Transverse colon (tissue), 3 donors: ENCODE results near the gene LMAN1L.

ENCODE experiments used
- CTCF ChIP-seq, 5 experiments: fragments of 200-600 bp in 3 of 5; fragments of 450-650 bp in 2 of 5; sonication (generic) in 3 of 5; IDR thresholded peaks; 1 replicate in 2 of 5; 2 replicates in 3 of 5; pipeline ENCODE4 v1.5.1; 2016 to 2017; ENCODE audit warnings: antibody characterized with exemption in 5 of 5, inconsistent platforms in 3 of 5, mild to moderate bottlenecking in 2 of 5, moderate library complexity in 1 of 5
- EP300 ChIP-seq: sonication (generic); formaldehyde crosslinking; IDR thresholded peaks from one replicate; pipeline ENCODE4 v1.6.1; 2017; ENCODE audit warnings: antibody characterized with exemption, low read depth
- POLR2A ChIP-seq: fragments of 450-650 bp; IDR thresholded peaks from one replicate; pipeline ENCODE4 v1.6.1; 2016; ENCODE audit warnings: antibody characterized with exemption, mild to moderate bottlenecking, moderate library complexity

DNA sequence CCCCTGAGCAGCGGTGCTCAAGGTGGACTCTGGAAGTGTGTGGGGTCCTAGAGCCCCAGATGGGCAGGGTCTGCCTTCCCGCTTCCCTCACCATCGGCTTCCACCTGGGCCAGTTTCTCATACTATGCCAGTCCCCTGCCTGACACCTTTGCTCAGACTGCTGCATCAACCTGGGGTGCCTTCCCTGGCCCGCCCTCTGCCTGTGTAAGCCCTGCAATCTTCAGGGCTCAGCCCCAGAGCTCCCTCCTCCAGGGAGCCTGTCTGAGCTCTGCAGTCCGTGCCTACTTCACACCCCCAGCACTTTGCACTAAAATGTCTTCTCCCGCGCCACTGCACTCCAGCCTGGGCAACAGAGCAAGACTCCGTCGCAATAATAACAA lies 17.7 kb upstream of the LMAN1L start:
- TF ChIP-seq CTCF (IDR thresholded peaks at IDR 0.05) (no peak), EP300 (no peak), POLR2A (no peak)
